HFFc6 (cell line): ENCODE data around the gene PAK1. TPM values are rescaled to one million over a fixed set of nuclear protein-coding genes. Genes with fewer than 3 reads are reported as not detected.
A peak's percentile ranks its signal among the peaks of the same experiment; 100 is the strongest.

Experiments used
- DNase-seq: peaks from one replicate; pipeline ENCODE4 v3.0.0-alpha.2; 2018
- H3K27ac Mint-ChIP-seq: 2 replicates; pipeline ENCODE4 v1.8.0; 2020; ENCODE audit warnings: mild to moderate bottlenecking, mixed read lengths
- H3K27me3 Mint-ChIP-seq: 2 replicates; pipeline ENCODE4 v1.8.0; 2021; ENCODE audit warnings: mild to moderate bottlenecking, moderate library complexity, mixed read lengths; ENCODE audit not compliant: insufficient read depth
- H3K36me3 Mint-ChIP-seq: 2 replicates; pipeline ENCODE4 v1.8.0; 2021; ENCODE audit warnings: low read depth, mixed read lengths
- H3K4me1 Mint-ChIP-seq: 2 replicates; pipeline ENCODE4 v1.8.0; 2020; ENCODE audit warnings: low read depth, mixed read lengths
- H3K4me3 Mint-ChIP-seq: 2 replicates; pipeline ENCODE4 v1.8.0; 2020; ENCODE audit warnings: mild to moderate bottlenecking, moderate library complexity, mixed read lengths
- H3K9me3 Mint-ChIP-seq: 2 replicates; pipeline ENCODE4 v1.8.0; 2020; ENCODE audit warnings: mild to moderate bottlenecking, mixed read lengths
- CTCF ChIP-seq: fragments of 200-600 bp; sonication (generic); IDR thresholded peaks from 2 replicates; pipeline ENCODE4 v1.5.0; 2021; ENCODE audit warnings: antibody characterized with exemption, mild to moderate bottlenecking
- total RNA-seq, 6 experiments: library from RNA; stranded (reverse); fragmentation: NEBNext Ultra II Directional; extraction: Animal tissue kit (Norgen Biotek cat#: 25700); gene quantifications; 2 replicates in 1 of 6; 3 replicates in 5 of 6; pipeline ENCODE4 v1.2.3, GENCODE V29; 2021

Gene PAK1
- total RNA-seq, 6 experiments from 2014 or later: 41.7 to 52.2 (median 48.8) TPM

- peak overlapping the region; percentile 82 for H3K27ac Mint-ChIP-seq
- H3K36me3 Mint-ChIP-seq: peaks cover 28% of the 10 kb centered on the region
Observed at GRCh38 chr11:77374611-77375031, 99.3 kb downstream of the PAK1 start.

GRCh38 chr11:77374108-77374507 is 99.8 kb downstream of the PAK1 start:
- DNase-seq: peak; percentile 8
- Mint-ChIP-seq H3K9me3 (no peaks in the 10 kb centered on the region), H3K27ac (peak overlapping the region; percentile 34; the same call in 1 of the 2 replicates), H3K4me1 (peaks cover 45% of the 10 kb centered on the region), H3K4me3 (no peak overlapping the region), H3K27me3 (no peaks in the 10 kb centered on the region), H3K36me3 (peaks cover 23% of the 10 kb centered on the region)
- no peak for TF ChIP-seq CTCF

More at GRCh38 chr11:77374611-77375031, 99.3 kb downstream of the PAK1 start:
- peak; percentile 17 for DNase-seq
- H3K9me3 Mint-ChIP-seq: no peaks in the 10 kb centered on the region
- H3K4me1 Mint-ChIP-seq: peaks cover 50% of the 10 kb centered on the region
- H3K27me3 Mint-ChIP-seq: no peaks in the 10 kb centered on the region
- H3K4me3 Mint-ChIP-seq: no peak overlapping the region
- no peak for TF ChIP-seq CTCF

- no peaks in the 10 kb centered on the region for H3K9me3 Mint-ChIP-seq
- no peak for DNase-seq
- H3K4me1 Mint-ChIP-seq: peaks cover 36% of the 10 kb centered on the region
- H3K27ac Mint-ChIP-seq: no peak overlapping the region
- no peak overlapping the region for H3K4me3 Mint-ChIP-seq
- H3K36me3 Mint-ChIP-seq: peaks cover 23% of the 10 kb centered on the region
- no peaks in the 10 kb centered on the region for H3K27me3 Mint-ChIP-seq
- TF ChIP-seq CTCF: no peak
Observed at GRCh38 chr11:77372726-77373125, 101.2 kb downstream of the PAK1 start.

GRCh38 chr11:77371646-77372045 is 102.2 kb downstream of the PAK1 start:
- no peak overlapping the region for H3K4me3 Mint-ChIP-seq
- no peaks in the 10 kb centered on the region for H3K9me3 Mint-ChIP-seq
- no peak for DNase-seq
- TF ChIP-seq CTCF: no peak
- no peaks in the 10 kb centered on the region for H3K27me3 Mint-ChIP-seq
- H3K4me1 Mint-ChIP-seq: peaks cover 33% of the 10 kb centered on the region
- H3K27ac Mint-ChIP-seq: no peak overlapping the region
- H3K36me3 Mint-ChIP-seq: peaks cover 34% of the 10 kb centered on the region

GRCh38 chr11:77370217-77370616 is 103.7 kb downstream of the PAK1 start:
- Mint-ChIP-seq H3K27ac (no peak overlapping the region), H3K4me1 (peaks cover 26% of the 10 kb centered on the region), H3K36me3 (peaks cover 42% of the 10 kb centered on the region), H3K4me3 (no peak overlapping the region), H3K27me3 (no peaks in the 10 kb centered on the region), H3K9me3 (peaks cover 9% of the 10 kb centered on the region; the same call in 1 of the 2 replicates)
- no peak for DNase-seq
- TF ChIP-seq CTCF: peak; percentile 44

GRCh38 chr11:77361184-77361583 is 112.7 kb downstream of the PAK1 start:
- H3K27ac Mint-ChIP-seq: peak overlapping the region; percentile 60
- peaks cover 15% of the 10 kb centered on the region; the same call in 1 of the 2 replicates for H3K9me3 Mint-ChIP-seq
- DNase-seq: peak; percentile 50
- peaks cover 25% of the 10 kb centered on the region for H3K4me1 Mint-ChIP-seq
- no peak overlapping the region for H3K4me3 Mint-ChIP-seq
- peaks cover 84% of the 10 kb centered on the region for H3K36me3 Mint-ChIP-seq
- no peaks in the 10 kb centered on the region for H3K27me3 Mint-ChIP-seq
- no peak for TF ChIP-seq CTCF
